GM18499 (cell line): ENCODE results near the gene MUSK.

Source experiments
- ATAC-seq: cut with Tn5 transposase; IDR thresholded peaks from one replicate; pipeline ENCODE4 v1.9.1; 2021; ENCODE audit warnings: moderate number of reproducible peaks; ENCODE audit not compliant: insufficient read depth, unreplicated experiment

Gene MUSK

DNA sequence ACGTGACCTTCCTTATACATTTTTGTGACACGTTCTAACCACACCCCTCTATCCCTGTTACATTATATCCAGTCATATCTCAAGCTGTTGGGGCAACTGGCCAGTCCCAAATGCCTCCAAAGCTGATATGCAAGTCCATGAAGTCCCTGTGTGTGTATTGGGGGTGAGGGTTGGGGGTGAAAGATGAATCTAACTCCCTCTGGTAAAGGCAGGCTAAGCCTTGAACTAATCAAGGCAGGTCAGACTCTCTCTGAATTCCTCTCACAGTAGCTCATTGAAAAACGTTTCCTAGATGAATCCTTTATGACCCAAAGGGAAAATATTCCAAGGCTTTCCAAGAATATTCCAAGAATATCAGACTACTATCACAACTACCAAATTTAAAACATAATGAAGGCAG, 174.4 kb downstream of the MUSK start:
- no peak for ATAC-seq

DNA sequence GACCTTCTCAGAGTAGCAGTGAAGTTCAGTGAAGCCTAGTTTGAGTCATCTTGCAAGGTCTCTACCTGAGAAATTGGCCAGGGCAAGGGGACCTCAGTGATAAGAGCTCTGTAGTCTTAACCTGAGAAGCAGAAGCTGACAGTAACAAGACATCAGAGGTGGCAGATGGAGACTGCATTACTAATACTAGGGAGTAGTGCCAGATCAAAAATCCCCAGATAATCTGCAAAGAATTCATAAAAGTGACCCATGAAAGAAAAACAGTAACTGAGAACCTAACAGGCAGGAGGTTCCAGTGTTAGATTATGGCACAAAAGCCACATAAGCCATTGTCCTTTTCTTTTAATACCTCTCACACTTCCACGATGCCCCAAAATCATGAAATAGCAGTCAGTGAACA, 175.5 kb downstream of the MUSK start:
- no peak for ATAC-seq

DNA sequence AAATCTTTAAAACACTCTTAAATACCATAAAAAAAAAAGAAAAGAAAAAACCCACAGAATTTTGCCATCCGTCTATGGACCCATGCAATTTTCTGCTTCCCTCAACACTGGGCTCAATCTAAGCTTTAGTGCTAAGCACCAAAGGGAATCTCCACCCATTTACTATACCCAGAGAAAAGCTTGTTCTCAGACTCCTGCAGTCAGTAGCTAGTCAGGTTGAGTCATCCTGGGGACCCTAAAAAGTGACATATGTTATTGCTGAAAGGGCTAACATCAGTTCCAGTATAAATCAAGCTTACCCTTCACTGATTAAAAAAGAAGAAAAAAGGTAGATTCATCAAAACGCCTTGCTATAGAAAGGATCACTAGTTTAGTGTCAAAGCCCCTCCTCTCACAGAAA, 177.6 kb downstream of the MUSK start:
- no peak for ATAC-seq

DNA sequence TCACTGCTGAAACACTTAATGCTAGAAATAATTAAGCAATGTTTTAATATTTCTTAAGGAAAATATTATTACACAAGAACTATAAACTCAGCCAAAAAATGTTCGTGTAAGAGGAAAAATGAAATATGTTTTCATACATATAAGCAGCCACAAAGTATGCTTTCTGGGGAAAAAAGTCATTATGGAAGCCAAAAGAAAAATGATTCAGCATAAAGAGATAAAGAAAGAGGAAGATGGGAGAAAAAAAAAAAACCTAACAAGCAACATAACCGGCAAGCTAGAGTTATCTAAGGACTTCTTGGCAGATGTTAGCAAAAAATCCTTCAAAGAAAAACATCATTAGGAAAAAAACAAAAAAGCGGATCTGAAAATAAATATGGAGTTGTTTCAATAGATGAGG, 179.1 kb downstream of the MUSK start:
- no peak for ATAC-seq

DNA sequence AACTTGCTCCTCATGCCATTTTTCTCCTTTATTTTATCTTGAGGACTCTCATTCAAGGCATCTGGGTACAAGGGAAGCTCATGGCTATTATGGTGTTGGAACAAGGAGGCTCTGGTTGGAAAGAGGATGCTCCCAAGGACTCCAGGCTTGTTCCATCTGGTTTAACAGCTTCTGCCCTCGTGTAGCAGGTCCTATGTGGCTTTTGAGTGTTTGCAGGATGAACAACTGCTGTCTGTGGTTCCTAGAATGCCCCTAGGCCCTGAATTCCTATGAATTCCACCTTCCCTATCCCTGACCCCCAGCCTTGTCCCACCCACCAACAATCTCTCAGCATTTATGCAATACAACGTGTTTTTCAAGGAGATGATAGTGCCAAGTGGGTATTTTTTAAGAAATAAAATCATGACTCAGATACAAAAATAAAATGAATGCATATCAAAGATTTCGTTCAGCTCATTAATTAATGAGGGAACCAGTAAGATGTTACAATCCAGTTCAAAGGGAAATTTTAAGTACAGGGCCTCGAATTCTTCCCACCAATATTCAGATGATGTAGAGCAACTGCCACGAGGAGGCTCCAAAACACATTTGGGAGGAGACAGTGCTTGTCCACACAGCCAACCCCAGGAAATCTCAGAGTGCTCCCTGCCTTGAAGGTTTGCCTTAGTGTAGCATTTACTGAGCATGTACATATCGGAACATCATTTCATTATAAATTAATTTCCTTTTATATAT, 182.0 kb downstream of the MUSK start:
- ATAC-seq: no peak
